GM12865 (cell line): ENCODE results near the gene LRRC4C.

Experiments used
- DNase-seq: peaks from one replicate; pipeline ENCODE4 v3.0.0; 2010; ENCODE audit warnings: low read depth
- H3K4me3 ChIP-seq: 2 replicates; pipeline ENCODE4 v1.5.1; 2011; ENCODE audit warnings: mild to moderate bottlenecking, low read depth, low read length, control low read depth
- TF ChIP-seq, protein P1 (sequence below): IDR thresholded peaks from 2 replicates; pipeline ENCODE4 v1.5.1; 2011; ENCODE audit warnings: low read length, control low read depth, low read depth, inconsistent platforms; ENCODE audit not compliant: insufficient read depth; ENCODE audit errors: missing control alignments

Gene LRRC4C

DNA sequence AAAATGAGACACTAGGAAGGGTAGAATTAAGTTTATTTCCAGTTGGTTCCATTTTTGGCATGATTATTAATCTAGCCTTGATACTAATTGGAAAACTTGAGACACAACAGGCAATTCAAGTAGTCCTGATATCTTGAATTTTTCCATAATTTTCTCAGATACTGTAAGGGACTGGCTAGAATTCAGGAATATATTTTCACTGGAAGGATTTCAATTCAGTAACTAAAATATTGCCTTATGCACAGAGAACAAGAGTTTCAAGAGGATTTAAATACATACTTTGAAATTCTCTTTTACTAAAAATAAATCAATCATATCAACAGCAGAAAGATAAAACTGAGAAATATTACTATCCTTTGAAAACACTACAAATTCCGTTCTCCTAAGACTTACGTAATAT lies 632.9 kb downstream of the LRRC4C start:
- TF ChIP-seq, protein P1, sequence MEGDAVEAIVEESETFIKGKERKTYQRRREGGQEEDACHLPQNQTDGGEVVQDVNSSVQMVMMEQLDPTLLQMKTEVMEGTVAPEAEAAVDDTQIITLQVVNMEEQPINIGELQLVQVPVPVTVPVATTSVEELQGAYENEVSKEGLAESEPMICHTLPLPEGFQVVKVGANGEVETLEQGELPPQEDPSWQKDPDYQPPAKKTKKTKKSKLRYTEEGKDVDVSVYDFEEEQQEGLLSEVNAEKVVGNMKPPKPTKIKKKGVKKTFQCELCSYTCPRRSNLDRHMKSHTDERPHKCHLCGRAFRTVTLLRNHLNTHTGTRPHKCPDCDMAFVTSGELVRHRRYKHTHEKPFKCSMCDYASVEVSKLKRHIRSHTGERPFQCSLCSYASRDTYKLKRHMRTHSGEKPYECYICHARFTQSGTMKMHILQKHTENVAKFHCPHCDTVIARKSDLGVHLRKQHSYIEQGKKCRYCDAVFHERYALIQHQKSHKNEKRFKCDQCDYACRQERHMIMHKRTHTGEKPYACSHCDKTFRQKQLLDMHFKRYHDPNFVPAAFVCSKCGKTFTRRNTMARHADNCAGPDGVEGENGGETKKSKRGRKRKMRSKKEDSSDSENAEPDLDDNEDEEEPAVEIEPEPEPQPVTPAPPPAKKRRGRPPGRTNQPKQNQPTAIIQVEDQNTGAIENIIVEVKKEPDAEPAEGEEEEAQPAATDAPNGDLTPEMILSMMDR: no peak
- no peak for DNase-seq
- no peak overlapping the region for H3K4me3 ChIP-seq

DNA sequence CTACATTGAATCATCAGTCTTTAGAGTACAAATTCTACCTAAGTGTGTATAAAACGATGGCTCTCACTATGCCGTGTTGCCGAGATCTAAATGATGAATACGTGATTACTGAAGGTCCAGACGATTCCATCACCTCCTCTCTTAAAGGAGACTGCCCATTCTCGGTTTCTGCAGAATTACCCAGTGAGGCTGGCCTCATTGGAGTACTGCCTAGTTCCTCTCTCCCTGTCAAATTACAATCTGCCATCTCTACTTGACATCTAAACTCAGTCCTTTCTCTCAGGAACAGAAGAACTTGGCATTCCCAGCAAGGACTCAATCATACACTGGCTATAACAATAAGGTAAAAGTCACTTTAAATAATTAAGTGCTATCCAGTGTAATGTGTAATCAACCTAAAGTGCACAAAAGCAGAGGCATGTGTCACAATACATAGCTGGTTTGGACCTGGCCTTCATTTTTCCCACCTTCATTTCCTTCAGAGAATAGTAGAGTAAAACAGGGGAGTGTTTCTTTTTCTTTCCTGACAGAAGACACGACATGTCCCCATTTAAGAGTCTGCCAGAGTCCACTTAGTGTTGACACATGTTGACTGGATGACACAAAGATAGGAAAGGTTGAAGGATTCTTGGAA lies 634.1 kb downstream of the LRRC4C start:
- no peak for DNase-seq
- no peak overlapping the region for H3K4me3 ChIP-seq
- TF ChIP-seq, protein P1: no peak

DNA sequence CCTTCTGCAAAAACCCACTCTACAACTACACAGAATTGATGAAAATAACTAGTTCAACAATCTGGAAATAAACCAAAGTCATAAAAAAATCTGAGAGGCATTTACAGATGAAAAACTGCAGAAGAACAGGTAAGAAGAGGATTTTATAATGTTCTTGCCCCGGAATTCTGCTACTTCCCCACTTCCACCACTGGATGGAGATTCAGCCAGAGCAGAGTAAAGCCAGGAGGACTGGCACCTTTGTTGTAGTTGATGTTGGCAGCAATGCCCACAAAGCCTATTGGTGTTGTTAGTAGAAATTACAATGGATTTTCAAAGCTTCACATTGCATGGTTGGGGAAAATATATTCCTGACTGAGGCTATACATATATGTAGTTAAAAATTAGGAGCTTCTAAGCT lies 640.2 kb downstream of the LRRC4C start:
- no peak for DNase-seq
- no peak overlapping the region for H3K4me3 ChIP-seq
- TF ChIP-seq, protein P1: no peak

- no peak overlapping the region for H3K4me3 ChIP-seq
- TF ChIP-seq, protein P1: no peak
- no peak for DNase-seq
Measured at GRCh38 chr11:40816976-40817375, 642.5 kb downstream of the LRRC4C start.

GRCh38 chr11:40797981-40798380 lies 661.5 kb downstream of the LRRC4C start:
- TF ChIP-seq, protein P1: no peak
- no peak overlapping the region for H3K4me3 ChIP-seq
- DNase-seq: no peak

DNA sequence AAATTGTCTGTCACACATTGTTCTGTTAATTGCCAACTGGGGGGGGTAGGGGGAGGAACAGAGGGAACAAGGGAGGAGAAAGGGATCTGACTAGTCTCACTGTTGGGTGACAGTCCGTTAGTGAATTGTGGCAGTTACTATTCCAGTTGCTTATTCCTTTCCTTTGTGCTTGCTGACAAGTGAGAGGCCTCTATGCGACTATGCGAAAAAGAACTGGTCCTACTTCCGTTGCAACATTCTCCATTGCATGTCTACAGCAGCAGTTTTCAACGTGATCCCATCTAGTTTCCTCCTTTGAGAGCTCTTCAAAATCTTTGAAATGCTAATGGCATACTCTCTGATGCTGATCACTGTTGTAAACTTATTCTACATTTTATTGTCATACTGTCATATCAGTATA lies 672.2 kb downstream of the LRRC4C start:
- DNase-seq: no peak
- TF ChIP-seq, protein P1: no peak
- no peak overlapping the region for H3K4me3 ChIP-seq

GRCh38 chr11:40763046-40763445 lies 696.4 kb downstream of the LRRC4C start:
- no peak overlapping the region for H3K4me3 ChIP-seq
- DNase-seq: no peak
- TF ChIP-seq, protein P1: no peak
